LHCN-M2 (cell line): Measurements from ENCODE around the gene ANO8. TPM values are rescaled to one million over a fixed set of nuclear protein-coding genes. Genes with fewer than 3 reads are reported as not detected.
A peak's percentile ranks its signal among the peaks of the same experiment; 100 is the strongest.
"Not testable (repeated sequence)": the region's sequence is repeated elsewhere in the genome, so short reads cannot be mapped to it uniquely, and the experiment has no call there.

ENCODE experiments used
- DNase-seq: peaks from one replicate; pipeline ENCODE4 v3.0.0-alpha.2; 2012; ENCODE audit warnings: low read depth
- polyA plus RNA-seq: library from polyadenylated mRNA; unstranded; fragments of >200 nt; gene quantifications from one replicate; pipeline ENCODE4 v1.2.1, GENCODE V29; 2012; ENCODE audit warnings: missing spikeins
- total RNA-seq: library from RNA; depleted of rRNA; stranded (reverse); fragments of >200 nt; gene quantifications from 2 replicates; pipeline ENCODE4 v1.2.3, GENCODE V29; 2014; rRNA removed

The ANO8 gene, protein sequence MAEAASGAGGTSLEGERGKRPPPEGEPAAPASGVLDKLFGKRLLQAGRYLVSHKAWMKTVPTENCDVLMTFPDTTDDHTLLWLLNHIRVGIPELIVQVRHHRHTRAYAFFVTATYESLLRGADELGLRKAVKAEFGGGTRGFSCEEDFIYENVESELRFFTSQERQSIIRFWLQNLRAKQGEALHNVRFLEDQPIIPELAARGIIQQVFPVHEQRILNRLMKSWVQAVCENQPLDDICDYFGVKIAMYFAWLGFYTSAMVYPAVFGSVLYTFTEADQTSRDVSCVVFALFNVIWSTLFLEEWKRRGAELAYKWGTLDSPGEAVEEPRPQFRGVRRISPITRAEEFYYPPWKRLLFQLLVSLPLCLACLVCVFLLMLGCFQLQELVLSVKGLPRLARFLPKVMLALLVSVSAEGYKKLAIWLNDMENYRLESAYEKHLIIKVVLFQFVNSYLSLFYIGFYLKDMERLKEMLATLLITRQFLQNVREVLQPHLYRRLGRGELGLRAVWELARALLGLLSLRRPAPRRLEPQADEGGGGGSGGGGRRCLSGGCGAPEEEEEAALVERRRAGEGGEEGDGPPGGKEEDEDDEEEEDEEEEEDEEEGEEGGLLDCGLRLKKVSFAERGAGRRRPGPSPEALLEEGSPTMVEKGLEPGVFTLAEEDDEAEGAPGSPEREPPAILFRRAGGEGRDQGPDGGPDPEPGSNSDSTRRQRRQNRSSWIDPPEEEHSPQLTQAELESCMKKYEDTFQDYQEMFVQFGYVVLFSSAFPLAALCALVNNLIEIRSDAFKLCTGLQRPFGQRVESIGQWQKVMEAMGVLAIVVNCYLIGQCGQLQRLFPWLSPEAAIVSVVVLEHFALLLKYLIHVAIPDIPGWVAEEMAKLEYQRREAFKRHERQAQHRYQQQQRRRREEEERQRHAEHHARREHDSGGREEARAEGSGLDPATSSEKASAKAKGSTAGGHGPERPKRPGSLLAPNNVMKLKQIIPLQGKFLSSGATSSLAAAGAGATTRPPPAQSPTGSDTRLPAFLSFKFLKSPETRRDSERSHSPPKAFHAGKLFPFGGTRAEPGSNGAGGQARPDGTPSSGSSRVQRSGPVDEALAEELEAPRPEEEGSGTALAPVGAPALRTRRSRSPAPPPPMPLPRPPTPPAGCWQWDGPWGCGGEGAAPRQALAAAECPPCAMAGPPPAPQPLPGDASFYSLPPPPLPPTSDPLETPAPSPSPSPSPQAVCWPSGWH
- 2.4 and 3.3 TPM in 2 replicates for total RNA-seq
- polyA plus RNA-seq, result 2.4 TPM

DNA sequence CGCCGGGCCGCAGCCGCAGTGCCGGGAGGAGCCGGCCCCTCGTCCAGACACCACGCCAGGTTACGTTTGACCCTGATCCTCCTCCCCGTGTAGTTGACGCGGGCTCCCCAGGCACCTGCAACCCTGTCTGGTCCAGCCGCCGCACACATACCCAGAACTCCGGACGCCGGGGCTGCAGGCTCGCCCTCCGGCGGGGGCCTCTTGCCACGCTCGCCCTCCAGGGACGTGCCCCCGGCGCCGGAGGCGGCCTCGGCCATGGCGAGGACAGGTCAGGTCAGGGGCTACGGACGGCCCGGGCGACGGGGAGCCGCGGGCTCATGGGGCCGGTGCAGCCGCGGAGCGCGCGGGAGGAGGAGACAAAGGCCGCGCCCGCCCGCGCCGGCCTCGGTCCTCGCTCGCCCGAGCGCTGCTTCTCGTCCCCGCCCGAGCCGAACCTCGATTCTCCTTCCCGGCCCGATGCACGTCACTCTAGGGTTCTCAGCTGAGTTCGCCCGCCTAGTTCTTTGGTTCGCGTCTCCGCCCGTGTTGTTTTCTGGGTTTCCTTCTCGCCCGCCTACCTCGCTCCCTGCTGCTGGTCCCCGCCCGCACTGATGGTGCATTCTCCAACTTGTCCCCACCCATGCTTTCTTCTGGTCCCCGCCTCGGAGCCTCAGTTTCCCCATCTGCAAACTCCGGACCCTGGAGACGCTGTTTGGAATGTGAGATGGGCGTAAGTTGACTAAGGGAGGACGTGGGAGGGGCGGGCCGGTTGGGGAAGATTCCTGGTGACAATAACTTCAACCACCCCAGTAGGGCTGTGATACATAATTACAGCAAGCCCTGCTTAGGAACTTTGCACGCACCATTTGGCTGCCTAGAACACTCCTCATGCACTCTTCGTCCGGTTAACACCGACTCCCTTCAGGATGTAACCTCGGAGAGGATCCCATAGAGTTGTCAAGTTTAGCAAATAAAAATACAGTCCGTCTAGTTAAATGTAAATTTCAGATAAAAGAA lies at the start of gene ANO8:
TSS of gene ANO8 (minus strand) at position 442 of the 996 bp plus-strand sequence. CDS start at position 257, 185 bp downstream.
- peak; percentile 98 for DNase-seq

DNA sequence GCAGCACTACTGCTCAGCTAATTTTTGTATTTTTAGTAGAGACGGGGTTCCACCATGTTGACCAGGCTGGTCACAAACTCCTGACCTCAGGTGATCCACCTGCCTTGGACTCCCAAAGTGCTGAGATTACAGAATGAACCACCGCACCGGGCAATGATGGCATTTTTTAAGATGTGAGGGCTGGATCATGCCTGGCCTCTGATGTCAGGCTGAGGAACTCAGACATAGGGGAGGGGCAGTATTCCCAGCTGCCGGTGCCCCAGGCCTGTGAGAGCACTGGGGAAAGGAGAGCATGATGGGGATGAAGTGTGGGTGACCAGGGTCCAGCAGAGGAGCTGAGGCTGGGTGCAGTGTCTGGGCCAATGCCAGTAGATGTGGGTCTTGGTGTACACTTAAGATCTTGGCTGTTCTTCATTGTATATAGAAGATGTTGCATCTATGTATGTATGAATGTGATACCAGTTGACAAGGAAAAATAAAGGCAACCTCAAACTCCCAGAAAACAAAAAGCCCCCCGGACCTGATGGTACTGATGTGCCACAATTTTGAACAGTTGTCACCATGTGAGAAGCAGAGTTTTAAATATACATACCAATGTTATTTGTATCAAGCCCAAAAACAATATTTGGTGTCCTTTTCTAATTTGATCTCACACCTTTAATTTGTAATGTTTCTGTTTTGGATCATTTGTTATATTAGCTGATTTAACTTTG lies 45.9 kb upstream of the ANO8 start:
- no peak for DNase-seq

DNA sequence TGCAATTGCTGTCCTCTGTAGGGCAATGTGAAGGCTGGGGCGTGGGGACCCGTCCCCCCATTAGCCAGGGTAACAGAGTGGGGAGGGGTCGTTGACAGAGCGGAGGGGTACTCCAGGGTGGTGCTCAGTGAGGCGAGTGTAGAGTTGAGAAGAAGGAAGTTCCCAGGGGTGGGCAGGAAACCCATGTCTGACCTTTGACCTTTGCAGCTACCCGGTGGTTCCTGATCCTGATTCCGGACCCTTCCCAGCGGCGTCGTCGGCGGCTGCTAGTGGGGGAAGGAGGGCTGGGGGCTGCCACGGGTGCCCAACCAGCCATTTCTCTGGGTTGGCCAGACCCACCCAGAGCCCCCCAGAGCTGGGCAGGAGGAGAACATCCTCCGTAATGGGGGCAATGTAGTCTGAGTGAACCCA lies 44.6 kb upstream of the ANO8 start:
- no peak for DNase-seq

DNA sequence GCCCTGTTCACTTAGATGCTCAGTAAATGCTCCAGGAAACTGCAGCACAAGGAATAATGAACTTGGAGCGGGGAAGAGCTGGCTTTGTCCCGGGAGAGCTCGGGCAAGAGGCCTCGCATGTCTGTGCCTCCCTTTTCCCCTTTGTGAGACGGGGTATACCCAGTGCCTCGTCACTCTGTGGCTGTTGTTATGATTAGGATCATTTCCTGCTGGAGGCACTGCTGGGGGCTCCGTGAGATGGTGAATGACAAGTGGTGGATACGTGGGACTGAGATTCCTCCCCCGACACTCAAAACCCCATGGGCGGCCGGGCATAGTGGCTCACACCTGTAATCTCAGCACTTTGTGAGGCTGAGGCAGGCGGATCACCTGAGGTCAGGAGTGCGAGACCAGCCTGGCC lies 43.6 kb upstream of the ANO8 start:
- no peak for DNase-seq

DNA sequence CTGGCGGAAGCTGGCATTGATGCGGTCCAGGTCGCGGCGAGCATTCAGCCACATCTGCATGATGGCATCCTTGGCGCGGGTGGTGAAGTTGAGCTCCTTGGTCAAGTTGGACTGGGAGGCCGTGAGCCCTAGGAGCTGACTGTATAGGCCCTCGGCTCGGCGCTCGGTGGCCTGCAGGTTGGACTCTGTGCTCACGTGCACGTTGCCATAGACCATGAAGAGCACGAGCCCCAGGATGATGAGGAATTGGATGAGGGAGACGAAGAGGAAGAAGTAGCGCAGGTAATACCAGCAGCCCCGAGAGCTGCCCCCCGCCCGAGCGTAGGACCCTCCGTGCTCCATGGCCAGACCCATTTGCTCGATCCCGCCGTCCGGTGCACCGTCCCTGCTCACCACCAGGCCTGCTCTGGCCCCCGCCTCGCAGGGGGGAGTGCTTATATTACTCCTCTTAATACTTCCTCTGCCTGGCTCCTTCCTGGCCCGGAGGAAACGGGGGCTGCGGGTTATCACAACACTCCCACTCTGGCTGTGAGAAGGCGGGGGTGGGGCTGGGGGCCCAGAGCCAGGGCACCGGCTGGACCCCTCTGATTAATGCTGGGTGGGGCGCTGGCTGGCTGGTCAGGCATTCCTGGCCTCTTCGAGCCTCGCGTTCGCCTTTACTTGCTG lies 42.4 kb upstream of the ANO8 start, which contains the start of gene PLVAP:
TSS of gene PLVAP (minus strand) at position 408 of the 666 bp plus-strand sequence. CDS start at position 354, 54 bp downstream.
- no peak for DNase-seq

DNA sequence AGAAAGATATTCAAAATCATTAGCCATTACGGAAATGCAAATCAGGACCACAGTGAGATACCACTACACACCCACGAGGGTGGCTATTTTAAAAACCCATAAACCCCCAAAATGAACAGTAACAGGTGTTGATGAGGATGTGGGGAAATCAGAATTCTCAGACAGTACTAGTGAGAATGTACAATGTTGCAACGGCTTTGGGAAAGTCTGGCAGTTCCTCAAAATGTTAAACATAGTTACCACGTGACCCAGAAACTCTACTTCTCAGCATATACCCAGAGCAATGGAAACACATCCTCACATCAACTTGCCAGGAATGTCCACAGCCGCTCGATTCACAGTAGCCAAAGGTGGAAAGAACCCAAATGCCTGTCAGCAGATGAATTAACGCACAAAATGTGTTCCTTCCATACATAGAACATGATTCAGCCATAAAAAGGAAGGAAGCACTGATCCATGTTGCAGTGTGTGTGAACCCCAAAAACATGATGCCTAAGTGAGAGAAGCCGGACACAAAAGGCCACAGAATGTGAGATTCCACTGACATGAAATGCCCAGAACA lies 35.5 kb upstream of the ANO8 start:
- DNase-seq, result peak; percentile 80

DNA sequence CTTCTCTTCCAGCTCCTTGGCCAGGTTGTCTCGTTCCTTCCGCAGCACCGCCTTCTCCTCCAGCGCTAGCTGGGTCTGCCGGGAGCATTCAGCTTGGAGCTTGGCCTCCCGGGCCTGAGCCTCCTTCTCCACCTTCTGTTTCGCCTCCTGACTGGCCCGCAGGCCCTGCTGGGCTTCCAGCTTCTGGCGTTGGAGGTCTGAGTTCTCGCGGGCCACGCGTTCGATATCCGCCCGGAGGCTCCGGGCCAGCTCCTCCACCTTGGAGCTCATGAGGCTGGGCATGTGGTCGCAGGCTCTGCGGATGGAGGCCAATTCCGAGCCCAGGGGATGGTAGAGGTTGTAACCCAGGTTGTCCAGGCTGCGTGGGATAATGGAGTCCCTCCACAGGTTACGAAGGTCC lies 30.7 kb upstream of the ANO8 start:
- no peak for DNase-seq

DNA sequence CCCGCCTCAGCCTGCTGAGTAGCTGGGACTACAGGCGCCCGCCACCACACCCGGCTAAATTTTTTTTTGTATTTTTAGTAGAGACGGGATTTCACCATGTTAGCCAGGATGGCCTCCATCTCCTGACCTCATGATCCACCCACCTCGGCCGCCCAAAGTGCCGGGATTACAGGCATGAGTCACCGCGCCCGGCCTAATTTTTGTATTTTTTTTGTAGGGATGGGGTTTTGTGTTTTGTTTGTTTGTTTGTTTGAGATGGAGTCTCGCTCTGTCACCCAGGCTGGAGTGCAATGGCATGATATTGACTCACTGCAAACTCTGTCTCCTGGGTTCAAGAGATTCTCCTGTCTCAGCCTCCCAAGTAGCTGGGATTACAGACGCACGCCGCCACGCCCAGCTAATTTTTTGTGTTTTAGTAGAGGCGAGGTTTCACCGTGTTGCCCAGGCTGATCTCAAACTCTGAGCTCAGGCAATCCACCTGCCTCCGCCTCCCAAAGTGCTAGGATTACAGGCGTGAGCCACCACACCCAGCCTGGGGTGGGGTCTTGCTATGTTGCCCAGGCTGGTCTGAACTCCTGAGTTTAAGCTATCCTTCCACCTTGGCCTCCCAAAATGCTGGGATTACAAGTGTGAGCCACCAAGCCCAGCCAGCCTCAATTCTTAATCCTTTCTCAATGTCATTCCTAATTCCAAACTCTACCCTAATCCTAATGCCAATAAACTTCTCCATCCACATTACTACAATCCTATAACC lies 29.4 kb upstream of the ANO8 start:
- not testable (repeated sequence) for DNase-seq

DNA sequence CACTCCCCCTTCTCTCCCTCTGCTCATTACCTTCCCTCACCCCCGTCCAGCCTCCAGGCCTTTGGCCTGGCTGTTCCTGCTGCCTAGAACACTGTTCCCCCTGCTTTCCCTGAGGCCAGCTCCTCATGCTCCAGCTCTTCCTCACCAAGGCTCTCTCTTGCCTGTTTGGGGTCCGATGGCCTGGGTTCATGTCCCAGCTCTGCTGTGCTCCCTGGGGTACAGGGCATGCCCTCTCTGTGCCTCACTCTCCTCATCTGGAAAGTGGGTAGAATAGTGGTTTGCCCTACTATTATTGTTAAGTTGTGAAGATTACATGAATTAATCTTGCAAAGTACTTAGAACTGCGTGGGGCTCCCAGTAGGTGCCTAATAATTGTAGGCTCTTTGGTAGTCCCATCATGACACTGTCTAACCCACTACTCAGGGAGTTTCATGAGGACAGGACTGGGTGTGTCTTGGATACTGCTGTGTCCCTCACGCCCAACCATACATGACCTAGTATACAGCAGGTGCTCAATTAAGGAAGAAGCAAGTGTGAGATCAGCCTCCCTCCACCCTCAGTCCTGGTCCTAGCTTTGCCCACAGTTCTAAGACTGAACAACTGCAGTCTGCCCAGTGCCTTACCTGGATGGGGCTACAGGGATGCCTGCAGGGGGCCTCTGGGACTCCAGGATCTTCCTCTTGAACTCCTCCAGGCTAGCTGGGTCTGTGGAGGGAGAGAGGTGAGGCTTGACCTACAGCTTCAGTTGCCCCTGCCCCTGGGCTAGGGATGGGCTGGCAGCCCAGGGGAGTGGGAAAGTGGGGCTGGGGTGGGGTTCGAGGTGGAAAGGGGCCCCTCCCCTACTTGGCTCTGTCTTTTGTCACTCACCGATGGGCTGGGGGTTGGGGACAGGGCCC lies 25.5 kb upstream of the ANO8 start:
- no peak for DNase-seq

DNA sequence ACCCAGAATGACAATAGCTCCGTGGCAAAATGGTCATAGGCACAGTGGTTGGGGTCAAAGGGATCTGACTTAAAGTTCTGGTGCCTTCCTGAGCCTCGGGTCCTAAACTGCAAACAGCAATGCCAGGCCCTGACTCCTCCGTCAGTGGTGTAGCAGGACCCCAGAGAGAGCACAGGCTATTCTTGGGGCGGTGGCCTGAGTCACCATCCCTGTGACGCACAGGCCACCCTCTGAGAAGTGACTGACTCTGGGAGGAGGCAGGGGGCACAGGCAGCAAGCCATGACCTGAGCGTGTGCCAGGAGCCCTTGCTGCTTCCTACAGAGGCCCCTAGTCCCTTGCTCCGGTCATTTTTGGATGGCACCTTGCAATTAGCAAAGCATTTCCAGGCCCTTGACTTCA lies 23.7 kb upstream of the ANO8 start:
- no peak for DNase-seq

DNA sequence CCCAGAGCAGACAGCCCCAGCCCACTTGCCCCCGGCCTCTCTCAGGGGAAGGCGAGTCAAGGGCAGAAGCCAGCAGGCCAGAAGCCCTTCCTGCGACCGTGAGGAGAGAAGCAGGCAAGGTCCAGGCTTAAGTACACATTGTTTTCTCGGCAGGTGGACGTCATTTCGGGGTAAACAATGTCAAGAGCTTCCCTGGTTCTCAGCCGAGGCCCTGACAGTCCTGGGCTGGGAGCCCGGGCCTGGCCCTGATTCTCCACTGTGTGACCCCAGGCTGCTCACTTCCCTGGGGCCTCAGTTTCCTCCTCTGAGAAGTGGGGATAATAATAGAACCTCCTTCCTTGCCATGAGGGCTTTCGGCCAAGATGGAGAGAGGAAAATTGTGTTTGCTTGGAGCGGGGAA lies 23.1 kb upstream of the ANO8 start:
- no peak for DNase-seq

DNA sequence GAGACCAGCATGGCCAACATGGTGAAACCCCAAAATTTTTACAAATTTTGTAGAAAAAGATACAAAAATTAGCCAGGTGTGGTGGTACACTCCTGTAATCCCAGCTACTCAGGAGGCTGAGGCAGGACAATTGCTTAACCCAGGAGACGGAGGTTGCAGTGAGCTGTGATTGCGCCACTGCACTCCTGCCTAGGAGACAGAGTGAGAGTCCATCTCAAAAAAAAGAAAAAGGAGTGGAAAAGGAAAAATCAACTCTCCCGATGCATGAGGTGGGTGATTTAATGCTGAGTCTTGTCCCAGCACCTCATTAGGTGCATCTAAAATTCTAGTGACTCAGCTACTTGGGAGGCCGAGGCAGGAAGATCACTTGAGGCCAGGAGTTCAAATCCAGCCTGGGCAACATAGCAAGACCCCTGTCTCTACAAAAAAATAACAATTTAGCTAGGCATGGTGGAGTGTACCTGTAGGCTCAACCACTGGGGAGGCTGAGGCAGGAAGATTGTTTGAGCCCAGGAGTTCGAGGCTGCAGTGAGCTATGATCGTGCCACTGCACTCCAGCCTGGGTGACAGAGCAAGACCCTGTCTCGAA lies 22.5 kb upstream of the ANO8 start:
- DNase-seq, result no peak

DNA sequence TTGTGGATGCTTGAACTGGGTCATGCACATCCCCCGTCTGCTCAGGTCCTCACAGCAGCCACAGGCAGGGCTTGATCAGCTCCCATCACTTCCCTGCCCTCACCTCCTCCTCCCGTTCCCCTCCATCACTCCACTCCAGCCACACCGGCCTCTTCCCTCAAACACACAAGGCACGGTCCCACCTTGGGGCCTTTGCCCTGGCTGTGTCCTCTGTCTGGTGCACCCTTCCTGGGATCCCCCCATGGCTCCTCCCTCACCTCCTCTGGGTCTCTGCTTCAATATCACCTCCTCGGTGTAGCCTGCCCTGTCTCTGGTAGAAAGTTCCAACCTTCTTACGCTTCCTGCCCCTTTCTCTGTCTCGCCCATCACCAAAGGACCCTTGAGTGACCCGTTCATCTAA lies 18.7 kb upstream of the ANO8 start:
- no peak for DNase-seq

DNA sequence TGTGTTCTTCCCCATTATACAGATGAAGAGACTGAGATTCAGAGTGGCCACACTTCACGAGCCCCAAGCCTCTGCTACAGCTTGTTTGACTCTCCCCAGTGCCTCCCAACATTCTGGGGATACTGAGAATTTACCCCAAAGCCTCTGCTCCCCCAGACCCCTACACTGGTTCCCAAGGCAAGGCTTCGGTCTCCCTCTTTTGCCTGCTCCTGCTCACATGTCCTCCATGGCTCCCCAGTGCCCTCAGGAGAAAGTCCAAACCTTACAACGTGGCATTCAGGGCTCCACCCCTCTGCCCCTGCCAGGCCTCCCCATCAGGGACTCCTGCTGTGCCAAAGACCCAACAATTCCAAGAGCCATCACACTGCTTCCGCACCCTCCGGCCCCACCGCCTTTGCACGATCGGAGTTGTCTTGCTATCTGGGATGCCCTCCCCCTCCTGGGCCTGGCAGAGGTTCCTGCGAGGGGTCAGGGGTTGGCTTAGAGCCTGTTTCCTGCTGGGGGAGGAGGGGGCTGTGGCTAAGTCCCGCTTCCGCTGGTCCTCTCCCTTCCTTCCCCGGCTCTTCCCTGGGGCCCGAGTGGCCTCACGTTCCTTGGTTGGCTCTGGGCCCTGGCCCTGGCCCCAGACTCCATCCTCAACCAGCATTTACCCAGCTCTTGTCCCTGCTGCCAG lies 18.1 kb upstream of the ANO8 start:
- no peak for DNase-seq

DNA sequence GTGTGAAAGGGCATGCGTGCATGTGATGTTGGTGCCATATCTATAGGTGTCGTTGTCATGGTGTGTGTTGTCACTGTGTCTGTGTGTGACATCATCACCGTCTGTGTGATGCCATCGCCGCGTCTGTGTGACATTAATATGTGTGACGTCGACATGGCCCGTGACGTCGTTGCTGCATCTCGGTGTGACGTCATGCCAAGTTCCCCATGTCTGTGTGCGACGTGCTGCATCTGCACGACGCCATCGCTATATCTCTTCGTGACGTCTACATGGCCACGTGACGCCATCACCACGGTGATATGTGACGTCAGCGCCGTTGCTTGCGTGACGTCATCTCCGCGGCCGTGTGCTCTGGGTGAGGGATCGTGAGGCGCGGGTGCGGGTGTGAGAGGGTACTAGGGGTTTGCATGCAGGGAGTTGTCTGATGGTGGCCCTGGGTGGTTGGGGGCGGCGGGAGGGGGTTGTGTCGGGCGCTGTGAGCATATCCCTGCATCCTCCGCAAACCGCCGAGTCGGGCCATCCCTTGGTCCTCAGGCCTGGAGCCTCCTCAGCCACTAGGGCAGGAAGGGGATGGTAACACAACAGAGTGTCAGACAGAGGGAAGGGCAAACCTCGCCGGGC lies 17.3 kb upstream of the ANO8 start:
- DNase-seq, result no peak

DNA sequence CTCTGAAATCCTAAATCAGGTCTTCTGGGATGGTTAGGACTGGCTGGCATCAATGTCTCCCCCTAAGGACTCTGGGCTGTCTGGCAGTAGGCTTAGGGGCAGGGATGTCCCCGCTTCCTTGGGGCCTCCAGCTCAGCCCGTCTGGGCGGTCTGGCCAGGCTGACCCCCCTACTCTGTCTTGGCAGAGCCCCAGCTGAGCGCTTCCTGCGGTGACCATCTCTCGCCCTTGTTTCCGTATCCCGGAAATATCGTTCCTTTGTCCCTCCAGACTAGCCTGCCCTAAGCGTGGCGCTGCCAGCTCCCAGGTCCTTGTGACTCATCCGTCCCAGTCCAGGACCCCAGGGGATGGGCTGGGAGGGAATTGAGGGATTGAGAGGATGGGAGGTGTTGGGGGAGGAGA lies 14.0 kb upstream of the ANO8 start:
- DNase-seq, result peak; percentile 73
